WTC11 (cell line): ENCODE results near the gene NPEPL1.

Experiments used
- AR ChIP-seq: fragments of 250-450 bp; sonication (Bioruptor Pico); IDR thresholded peaks from 2 replicates; pipeline ENCODE4 v1.9.0; 2021; ENCODE audit warnings: mild to moderate bottlenecking
- IRF2 ChIP-seq: sonication (generic); formaldehyde crosslinking; IDR thresholded peaks from 2 replicates; pipeline ENCODE4 v1.8.0; 2022; ENCODE audit warnings: low read depth, missing genetic modification reagents, borderline replicate concordance
- JUN ChIP-seq: sonication (generic); formaldehyde crosslinking; IDR thresholded peaks from 2 replicates; pipeline ENCODE4 v1.8.0; 2023; ENCODE audit warnings: mild to moderate bottlenecking, missing genetic modification reagents
- TCF7 ChIP-seq: sonication (generic); formaldehyde crosslinking; IDR thresholded peaks from 2 replicates; pipeline ENCODE4 v1.8.0; 2022; ENCODE audit warnings: mild to moderate bottlenecking, low read depth, missing genetic modification reagents, moderate library complexity
- TEAD4 ChIP-seq: sonication (generic); formaldehyde crosslinking; IDR thresholded peaks from 2 replicates; pipeline ENCODE4 v1.8.0; 2022; ENCODE audit warnings: mild to moderate bottlenecking, missing genetic modification reagents
- TP53 ChIP-seq: sonication (generic); formaldehyde crosslinking; IDR thresholded peaks from 2 replicates; pipeline ENCODE4 v1.8.1; 2023; ENCODE audit warnings: mild to moderate bottlenecking, missing genetic modification reagents
- ZNF121 ChIP-seq: sonication (generic); formaldehyde crosslinking; IDR thresholded peaks from 2 replicates; pipeline ENCODE4 v1.8.0; 2023; ENCODE audit warnings: missing genetic modification reagents
- TF ChIP-seq, protein P1 (sequence below): fragments of 200-600 bp; IDR thresholded peaks from 2 replicates; pipeline ENCODE4 v1.8.0; 2022; ENCODE audit warnings: antibody characterized with exemption
- TF ChIP-seq, protein P2 (sequence below): sonication (generic); formaldehyde crosslinking; IDR thresholded peaks from 2 replicates; pipeline ENCODE4 v1.8.1; 2023; ENCODE audit warnings: mild to moderate bottlenecking, missing genetic modification reagents, moderate library complexity
- TF ChIP-seq, protein P3 (sequence below): fragments of 250-450 bp; sonication (Bioruptor Pico); conservative IDR thresholded peaks from 2 replicates; pipeline ENCODE4 v1.9.0; 2021; ENCODE audit warnings: mild to moderate bottlenecking
- TF ChIP-seq, protein P4 (sequence below): fragments of 250-450 bp; sonication (Bioruptor Pico); IDR thresholded peaks from 2 replicates; pipeline ENCODE4 v2.1.2; 2022; ENCODE audit warnings: mild to moderate bottlenecking, moderate library complexity
- TF ChIP-seq, protein P5 (sequence below): sonication (generic); formaldehyde crosslinking; conservative IDR thresholded peaks from 2 replicates; pipeline ENCODE4 v1.8.1; 2022; ENCODE audit warnings: mild to moderate bottlenecking, missing genetic modification reagents

DNA sequence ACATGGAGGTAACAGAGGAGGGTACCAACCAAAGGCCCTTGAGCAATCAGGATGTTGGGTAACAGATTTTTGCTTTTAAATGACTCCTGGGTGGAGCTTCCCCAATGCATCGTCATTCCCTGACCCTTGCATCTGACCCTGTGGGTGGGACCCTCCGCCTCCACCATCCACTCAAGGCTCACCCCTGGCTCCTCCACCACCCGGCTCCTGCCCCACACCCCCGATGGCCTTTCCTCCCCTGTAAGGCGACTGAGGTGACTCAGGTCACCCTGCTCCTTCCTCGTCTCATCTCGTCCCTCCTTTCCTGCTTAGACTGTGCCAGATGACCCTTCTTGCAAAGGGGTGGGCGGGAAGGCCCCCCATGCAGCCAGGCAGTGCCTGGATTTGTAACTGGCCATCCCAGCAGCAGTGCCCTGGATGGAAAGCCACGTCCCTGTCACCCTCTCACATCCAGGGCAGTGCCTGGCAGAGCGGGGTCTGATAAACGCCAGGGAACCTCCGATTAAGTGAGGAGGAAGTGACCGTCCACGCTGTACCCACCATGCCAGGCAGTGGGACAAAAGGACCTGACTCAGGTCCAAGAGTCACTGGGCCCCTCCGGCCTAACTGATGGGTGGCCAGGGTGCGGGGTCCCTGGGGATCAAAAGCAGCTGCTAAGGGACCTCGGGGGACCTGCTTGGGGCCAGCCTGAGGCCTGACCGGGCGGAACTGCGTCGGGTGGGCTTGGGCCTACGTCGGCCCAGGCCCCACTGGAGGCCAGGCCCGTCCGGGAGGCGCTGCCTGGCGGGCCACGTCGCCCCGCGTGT lies 624 bp upstream of the NPEPL1 start:
- TF ChIP-seq TP53 (CRISPR knock-in tag) (no peak), ZNF121 (CRISPR knock-in tag) (no peak), IRF2 (CRISPR knock-in tag) (no peak), TCF7 (no peak), TEAD4 (CRISPR knock-in tag) (no peak), JUN (CRISPR knock-in tag) (no peak), AR (CRISPR knock-in tag) (no peak)
- TF ChIP-seq, protein P1, sequence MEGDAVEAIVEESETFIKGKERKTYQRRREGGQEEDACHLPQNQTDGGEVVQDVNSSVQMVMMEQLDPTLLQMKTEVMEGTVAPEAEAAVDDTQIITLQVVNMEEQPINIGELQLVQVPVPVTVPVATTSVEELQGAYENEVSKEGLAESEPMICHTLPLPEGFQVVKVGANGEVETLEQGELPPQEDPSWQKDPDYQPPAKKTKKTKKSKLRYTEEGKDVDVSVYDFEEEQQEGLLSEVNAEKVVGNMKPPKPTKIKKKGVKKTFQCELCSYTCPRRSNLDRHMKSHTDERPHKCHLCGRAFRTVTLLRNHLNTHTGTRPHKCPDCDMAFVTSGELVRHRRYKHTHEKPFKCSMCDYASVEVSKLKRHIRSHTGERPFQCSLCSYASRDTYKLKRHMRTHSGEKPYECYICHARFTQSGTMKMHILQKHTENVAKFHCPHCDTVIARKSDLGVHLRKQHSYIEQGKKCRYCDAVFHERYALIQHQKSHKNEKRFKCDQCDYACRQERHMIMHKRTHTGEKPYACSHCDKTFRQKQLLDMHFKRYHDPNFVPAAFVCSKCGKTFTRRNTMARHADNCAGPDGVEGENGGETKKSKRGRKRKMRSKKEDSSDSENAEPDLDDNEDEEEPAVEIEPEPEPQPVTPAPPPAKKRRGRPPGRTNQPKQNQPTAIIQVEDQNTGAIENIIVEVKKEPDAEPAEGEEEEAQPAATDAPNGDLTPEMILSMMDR: no peak
- TF ChIP-seq, protein P2, sequence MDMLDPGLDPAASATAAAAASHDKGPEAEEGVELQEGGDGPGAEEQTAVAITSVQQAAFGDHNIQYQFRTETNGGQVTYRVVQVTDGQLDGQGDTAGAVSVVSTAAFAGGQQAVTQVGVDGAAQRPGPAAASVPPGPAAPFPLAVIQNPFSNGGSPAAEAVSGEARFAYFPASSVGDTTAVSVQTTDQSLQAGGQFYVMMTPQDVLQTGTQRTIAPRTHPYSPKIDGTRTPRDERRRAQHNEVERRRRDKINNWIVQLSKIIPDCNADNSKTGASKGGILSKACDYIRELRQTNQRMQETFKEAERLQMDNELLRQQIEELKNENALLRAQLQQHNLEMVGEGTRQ (CRISPR knock-in tag): no peak
- TF ChIP-seq, protein P3, sequence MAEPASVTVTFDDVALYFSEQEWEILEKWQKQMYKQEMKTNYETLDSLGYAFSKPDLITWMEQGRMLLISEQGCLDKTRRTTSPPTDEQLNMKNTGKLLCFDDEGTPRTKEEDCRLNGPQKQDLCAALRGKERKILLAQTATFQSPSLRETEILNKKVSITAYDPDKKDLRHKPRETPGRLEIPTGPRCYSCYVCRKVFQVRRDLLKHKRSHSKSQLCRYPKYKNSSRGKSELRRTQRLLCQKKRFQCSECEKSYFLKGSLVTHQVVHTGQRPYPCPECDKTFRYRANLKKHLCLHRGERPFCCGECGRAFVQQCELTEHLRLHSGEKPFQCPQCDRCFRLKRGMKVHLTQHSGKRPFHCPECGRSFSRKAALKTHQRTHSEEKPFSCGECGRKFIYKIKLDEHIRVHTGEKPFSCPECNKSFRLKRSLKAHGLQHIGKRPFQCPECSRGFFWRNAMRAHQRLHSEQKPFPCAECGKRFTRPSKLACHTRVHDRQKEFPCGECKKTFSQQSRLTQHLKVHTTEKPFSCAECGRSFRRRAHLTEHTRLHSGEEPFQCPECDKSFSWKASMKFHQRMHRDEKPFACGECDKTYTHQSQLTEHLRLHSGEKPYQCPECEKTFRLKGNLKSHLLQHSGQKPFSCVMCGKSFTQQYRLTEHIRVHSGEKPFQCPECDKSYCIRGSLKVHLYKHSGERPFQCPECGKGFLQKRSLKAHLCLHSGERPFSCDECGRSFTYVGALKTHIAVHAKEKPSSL (CRISPR knock-in tag): no peak
- TF ChIP-seq, protein P4, sequence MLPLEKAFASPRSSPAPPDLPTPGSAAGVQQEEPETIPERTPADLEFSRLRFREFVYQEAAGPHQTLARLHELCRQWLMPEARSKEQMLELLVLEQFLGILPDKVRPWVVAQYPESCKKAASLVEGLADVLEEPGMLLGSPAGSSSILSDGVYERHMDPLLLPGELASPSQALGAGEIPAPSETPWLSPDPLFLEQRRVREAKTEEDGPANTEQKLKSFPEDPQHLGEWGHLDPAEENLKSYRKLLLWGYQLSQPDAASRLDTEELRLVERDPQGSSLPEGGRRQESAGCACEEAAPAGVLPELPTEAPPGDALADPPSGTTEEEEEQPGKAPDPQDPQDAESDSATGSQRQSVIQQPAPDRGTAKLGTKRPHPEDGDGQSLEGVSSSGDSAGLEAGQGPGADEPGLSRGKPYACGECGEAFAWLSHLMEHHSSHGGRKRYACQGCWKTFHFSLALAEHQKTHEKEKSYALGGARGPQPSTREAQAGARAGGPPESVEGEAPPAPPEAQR (CRISPR knock-in tag): no peak
- TF ChIP-seq, protein P5, sequence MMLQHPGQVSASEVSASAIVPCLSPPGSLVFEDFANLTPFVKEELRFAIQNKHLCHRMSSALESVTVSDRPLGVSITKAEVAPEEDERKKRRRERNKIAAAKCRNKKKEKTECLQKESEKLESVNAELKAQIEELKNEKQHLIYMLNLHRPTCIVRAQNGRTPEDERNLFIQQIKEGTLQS (CRISPR knock-in tag): no peak
